Head of caudate nucleus (tissue), 42 donors: Measurements from ENCODE around the gene SIX2.
A peak's percentile ranks its signal among the peaks of the same experiment; 100 is the strongest.
"Not testable (repeated sequence)": the region's sequence is repeated elsewhere in the genome, so short reads cannot be mapped to it uniquely, and the experiment has no call there.

Experiments
- DNase-seq, 42 donors: peaks; one replicate each; pipeline versions ENCODE4 v3.0.0 to v3.0.0-alpha.2; 2020 to 2021; ENCODE audit warnings: mixed read lengths in 7 of 42
- intact Hi-C: fragments of 100-400 bp; cut with DNase I; formaldehyde crosslinking; loops from one replicate; pipeline ENCODE4 v1.15.0; 2022

The SIX2 gene

GRCh38 chr2:45009303-45009927 is at the start of gene SIX2:
Gene SIX2, minus strand, starts transcription at chr2:45009452. Its CDS starts 342 bp downstream, at chr2:45009110.
- intact Hi-C loops, result no loop called here
- DNase-seq, result peak in 8 of 42 donors; percentile 10 to 51 (median 26)

- intact Hi-C loops, result no loop called here
- DNase-seq, result no peak
Measured at GRCh38 chr2:45055162-45055605, 45.9 kb upstream of the SIX2 start.

- intact Hi-C loops, result no loop called here
- DNase-seq, result peak in 3 of 42 donors; percentile 13 to 18 (median 14)
Measured at GRCh38 chr2:45053966-45054365, 44.7 kb upstream of the SIX2 start.

- intact Hi-C loops, result no loop called here
Measured at GRCh38 chr2:45052388-45052928, 43.2 kb upstream of the SIX2 start.

GRCh38 chr2:45049569-45050336 is 40.5 kb upstream of the SIX2 start:
- intact Hi-C loops, result no loop called here
- DNase-seq, result no peak

More at GRCh38 chr2:45052388-45052928, 43.2 kb upstream of the SIX2 start:
- DNase-seq, result no peak

GRCh38 chr2:45047301-45047700 is 38.0 kb upstream of the SIX2 start:
- intact Hi-C loops, result no loop called here
- no peak for DNase-seq

- DNase-seq, result no peak
- intact Hi-C loops, result no loop called here
Measured at GRCh38 chr2:45046786-45047185, 37.5 kb upstream of the SIX2 start.

- no peak for DNase-seq
- intact Hi-C loops, result no loop called here
Measured at GRCh38 chr2:45045706-45046105, 36.5 kb upstream of the SIX2 start.

- no peak for DNase-seq
- intact Hi-C loops, result no loop called here
Measured at GRCh38 chr2:45044916-45045315, 35.7 kb upstream of the SIX2 start.

- intact Hi-C loops, result no loop called here
- DNase-seq, result no peak
Measured at GRCh38 chr2:45043174-45043573, 33.9 kb upstream of the SIX2 start.

- intact Hi-C loops, result no loop called here
- no peak for DNase-seq
Measured at GRCh38 chr2:45042401-45042800, 33.1 kb upstream of the SIX2 start.

- intact Hi-C loops, result no loop called here
- DNase-seq, result no peak
Measured at GRCh38 chr2:45040786-45041185, 31.5 kb upstream of the SIX2 start.

GRCh38 chr2:45039804-45040203 is 30.6 kb upstream of the SIX2 start:
- DNase-seq, intact Hi-C loops: not testable (repeated sequence)

- DNase-seq, intact Hi-C loops: not testable (repeated sequence)
Measured at GRCh38 chr2:45038861-45039260, 29.6 kb upstream of the SIX2 start.

GRCh38 chr2:45033302-45033701 is 24.1 kb upstream of the SIX2 start:
- no peak for DNase-seq
- intact Hi-C loops, result no loop called here

- no peak for DNase-seq
- intact Hi-C loops, result no loop called here
Measured at GRCh38 chr2:45031028-45031427, 21.8 kb upstream of the SIX2 start.

GRCh38 chr2:45030553-45030952 is 21.3 kb upstream of the SIX2 start:
- intact Hi-C loops, result no loop called here
- DNase-seq, result no peak

GRCh38 chr2:45029215-45029614 is 20.0 kb upstream of the SIX2 start:
- intact Hi-C loops, result no loop called here
- no peak for DNase-seq

GRCh38 chr2:45028276-45028675 is 19.0 kb upstream of the SIX2 start:
- intact Hi-C loops, result no loop called here
- no peak for DNase-seq

- intact Hi-C loops, result no loop called here
Measured at GRCh38 chr2:45026924-45027450, 17.7 kb upstream of the SIX2 start.

More at GRCh38 chr2:45026924-45027450, 17.7 kb upstream of the SIX2 start:
- DNase-seq, result no peak
